ENCODE measurements around the gene ALKBH5.

Gene ALKBH5

DNA sequence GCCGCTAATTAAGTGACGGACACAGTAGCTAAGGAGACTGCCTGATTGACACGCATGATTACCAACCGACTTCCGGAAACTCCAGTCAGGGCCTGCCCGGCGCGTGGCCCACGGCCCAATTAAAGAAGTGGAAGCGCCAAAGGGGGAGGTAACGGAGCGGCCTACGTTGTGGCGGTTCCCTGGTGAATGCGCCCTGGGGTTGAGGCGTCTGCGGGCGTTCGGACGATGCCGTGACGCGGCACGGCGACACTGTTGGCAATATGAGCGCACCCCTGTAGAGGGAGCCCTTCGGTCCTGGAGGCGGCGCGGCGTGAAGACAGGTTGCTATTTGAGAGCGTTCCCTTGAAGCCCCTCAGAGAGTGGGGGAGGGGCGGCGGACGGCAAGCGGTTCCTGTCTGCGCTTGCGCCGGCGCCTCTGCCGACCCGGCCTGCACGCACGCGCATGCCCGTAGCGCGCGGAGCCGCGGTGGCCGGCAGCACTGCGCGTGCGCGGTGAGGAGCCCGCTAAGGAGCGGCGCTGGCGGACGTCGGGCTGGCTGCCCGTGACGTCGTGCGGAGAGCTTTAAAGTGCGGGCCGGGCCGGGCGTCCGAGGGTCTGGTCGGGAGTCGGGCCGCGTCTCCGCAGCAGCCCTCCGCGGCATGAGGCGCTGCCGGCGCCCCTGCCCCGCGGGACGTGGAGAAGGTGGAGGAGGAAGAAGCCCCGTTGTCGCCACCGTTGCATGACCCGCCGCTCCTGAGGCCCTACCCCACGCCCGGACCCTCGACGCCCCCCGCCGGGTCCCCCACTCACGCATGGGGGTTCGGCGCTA is at the start of gene ALKBH5:
Gene ALKBH5 (plus strand): TSS at position 495 of the 809 bp plus-strand sequence. CDS start 416 bp downstream, outside the sequence.
- DNase-seq, result peak; percentile 98

DNA sequence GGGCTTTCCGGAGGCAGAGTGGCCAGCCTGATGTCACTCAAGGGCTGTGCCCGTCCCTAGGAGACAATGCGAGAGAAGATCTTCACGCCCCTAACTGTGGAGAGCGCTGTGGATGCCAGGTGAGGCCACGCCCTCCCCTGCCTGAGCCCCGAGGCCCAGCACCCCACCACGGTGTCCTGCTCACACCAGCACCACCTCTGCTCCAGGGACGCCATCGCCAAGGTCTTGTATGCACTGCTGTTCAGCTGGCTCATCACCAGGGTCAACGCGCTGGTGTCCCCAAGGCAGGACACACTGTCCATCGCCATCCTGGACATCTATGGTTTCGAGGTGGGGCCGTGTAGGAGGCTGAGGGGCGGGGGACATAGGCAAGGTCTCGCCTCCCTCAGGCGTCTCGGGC is 47.3 kb upstream of the ALKBH5 start:
- DNase-seq, result no peak

DNA sequence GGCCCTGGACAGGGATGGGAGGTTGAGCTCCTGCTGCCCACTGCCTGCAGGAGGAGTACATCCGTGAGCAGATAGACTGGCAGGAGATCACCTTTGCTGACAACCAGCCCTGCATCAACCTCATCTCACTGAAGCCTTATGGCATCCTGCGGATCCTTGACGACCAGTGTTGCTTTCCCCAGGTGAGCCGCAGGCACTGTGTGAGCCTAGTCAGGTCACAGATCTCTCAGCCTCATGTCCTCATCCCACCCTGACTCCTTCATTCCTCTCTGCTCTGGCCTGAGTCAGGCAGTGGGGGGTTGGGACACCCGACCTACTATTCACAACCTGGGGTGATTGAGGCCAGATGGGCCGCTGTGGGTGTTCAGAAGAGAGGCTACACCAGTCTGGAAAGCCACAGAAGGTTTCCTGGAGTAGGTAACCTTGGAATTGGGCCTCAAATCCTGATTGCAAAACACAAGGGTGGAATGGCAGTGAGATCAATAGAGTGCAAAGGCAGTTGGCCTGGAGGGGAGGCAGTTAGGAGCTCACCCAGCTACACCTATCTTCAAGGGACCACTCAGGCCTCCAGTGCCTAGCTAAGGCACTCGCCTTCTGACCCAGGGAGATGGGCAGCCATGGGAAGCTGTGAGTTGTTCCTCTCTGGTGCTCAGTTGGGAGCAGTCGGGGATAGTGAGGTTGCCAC is 45.4 kb upstream of the ALKBH5 start:
- DNase-seq, result no peak

DNA sequence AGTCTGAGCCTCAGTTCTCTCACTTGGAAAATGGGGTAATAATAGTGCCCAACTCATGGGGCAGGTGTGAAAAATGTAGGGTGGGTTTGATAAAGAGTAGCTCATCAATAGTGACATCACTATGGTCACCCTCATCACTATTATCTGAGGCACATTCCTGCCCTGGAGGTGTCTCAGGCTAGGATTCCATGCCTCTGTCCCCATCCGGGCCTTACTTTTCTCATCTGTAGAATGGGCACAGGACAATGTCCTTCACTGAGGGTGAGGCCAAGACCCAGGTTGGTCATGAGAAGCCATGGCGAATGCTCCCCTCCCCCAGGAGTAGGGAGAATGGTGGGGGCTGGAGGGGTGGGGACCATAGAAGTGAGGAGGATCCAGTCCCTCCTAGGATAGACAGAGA is 44.5 kb upstream of the ALKBH5 start:
- no peak for DNase-seq

DNA sequence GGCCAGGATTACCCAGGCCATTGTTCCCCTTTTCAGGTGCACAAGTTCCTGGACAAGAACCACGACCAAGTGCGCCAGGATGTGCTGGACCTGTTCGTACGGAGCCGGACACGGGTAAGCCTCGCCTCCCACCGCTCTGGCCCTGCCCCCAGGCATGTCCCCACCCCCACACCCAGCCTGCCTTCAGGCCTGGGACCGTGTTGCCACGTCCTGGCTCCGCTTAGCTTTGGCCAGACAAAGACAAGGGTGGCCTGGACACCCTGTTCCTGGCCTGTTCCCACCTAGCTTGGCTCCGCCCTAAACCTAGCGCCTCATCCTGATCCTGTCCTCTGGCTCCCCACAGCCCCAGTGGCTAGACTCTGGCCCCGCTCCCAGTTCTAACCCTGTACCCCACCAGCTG is 44.1 kb upstream of the ALKBH5 start:
- no peak for DNase-seq

DNA sequence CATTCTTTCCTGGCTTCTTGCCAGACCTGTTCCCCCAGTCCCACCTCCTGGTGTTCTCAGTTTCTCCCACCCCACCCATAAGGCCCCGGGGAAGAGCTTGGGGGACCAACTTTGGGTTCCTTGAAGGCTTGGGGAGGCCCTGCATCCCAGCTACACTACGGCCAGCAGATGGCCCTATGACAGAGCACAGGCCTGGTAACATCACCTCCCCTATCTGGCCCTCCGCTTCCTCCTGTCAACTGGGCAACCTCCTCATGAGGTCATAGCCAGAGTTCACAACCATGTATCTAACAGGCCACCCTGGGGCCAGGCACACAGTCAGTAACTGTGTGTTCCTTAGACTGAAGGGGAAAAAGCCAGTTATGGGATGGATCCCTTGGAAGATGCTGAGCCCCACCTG is 43.7 kb upstream of the ALKBH5 start:
- DNase-seq, result no peak

DNA sequence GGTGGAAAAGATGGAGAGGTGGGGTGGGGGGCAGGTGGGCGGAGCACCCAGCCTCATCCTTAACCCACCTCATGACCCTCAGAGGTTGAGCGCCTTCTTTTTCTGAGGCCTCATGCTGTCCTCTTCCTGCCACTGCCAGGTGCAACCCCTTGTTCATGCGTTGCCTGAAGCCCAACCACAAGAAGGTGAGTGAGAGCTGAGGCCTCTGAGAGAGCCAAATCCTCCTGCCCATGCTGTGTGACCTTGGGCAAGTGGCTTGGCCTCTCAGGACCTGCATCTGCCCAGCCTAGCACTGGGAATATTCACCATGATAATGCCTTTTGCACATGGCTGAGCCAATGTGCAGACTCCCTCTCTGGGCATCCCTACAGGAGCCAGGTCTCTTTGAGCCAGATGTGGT is 43.0 kb upstream of the ALKBH5 start:
- no peak for DNase-seq

DNA sequence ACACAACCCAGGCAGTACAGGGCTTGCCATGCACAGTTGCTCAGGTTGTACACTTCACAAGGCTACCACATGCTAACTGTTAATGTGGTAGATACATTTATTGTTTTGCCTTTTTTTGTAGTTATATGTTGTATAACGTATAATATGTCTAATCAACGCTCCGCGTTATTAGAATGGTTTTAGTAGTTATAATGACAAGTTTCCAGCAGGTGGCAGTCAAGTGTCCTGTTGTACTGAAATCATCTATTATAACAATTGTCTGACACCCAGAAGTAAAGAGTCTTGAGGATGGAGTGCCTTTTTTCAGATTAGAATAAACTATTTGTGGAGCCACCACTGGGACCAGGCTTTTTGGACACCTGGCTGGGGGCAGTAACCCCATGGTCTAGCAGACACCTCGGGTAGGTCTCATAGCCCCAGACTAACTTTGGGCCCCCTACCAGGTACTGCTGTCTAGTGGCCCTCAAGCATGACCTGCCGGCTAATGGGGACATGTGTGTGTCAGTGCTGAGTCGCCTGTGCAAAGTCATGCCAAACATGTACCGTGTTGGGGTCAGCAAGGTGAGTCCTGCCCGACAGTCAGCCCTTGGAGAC is 42.3 kb upstream of the ALKBH5 start:
- peak; percentile 42 for DNase-seq

DNA sequence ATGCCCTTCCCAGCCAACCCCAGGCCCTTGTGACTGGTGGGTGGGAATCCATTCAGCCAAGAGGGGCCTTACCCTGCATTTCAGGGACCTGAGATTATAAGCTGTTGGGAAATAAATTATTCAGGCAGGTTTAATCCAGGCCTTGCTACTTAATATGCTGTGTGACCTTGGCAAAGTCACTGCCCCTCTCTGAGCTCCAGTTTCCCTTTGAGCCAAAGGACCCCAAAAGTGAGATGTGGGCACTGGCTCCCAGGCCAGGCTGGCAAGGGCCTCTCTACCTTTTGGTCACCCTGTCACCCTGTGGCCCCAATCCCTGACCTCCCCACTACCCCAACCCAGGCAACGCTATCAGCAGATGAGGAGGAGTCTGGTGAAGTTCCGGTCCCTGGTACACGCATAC is 41.2 kb upstream of the ALKBH5 start:
- DNase-seq, result no peak

DNA sequence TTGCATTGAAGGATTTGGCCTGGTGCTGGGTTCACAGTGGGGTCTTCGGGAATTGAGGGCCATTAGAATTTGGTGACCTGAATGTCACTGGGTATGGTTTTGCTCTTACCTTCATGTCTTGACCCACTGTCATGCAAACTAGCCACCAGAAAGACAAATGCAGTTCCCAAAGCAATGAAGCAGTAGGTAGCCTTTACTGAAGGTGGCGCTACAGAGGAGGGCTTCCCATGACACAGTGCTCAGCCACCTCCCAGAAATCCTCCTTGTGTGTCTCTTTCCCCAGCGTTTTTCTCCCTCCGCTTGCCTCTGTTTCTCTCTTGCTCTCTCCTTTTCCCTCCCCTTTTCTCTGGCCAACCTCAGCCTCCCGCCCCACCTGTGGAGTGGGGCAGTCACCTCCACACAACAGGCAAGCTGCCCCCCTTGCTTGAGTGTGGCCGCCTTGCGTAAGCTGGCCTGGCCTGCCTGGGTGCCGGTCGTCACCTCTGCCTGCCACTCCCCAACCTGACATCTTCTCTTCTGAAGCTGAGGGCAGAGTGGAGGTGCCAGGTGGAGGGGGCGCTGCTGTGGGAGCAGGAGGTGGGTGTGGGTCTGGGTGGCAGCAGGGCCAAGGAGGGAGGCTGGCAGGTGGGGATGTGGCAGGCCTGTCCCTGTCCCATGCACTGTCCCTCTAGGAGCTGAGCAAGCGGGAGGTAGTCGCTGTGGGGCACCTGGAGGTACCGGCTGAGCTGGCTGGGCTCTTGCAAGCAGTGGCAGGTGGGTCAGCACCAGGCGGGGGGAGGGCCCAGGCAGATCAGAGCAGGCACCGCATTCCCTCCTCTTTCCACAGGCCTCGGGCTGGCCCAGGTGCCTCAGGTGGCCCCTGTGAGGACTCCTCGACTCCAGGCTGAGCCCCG is 40.3 kb upstream of the ALKBH5 start:
- DNase-seq, result peak; percentile 20

DNA sequence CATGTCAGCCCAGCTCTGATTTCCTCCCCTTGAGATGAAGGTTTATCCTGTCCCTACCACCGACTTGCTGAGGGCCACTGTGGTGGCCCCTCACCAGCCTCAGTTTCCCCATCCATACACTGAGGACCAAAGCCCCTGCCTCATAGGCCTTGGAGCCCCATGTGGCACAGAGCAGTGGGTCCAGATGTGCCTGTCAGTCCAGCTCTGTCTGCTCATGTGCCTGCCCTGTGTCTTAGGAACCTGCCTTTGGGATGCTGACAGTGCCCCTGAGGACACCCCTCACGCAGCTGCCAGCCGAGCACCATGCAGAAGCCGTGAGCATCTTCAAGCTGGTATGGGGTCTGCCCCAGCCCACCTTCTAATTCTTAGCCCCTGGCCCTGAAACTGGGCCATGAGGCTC is 39.4 kb upstream of the ALKBH5 start:
- no peak for DNase-seq

DNA sequence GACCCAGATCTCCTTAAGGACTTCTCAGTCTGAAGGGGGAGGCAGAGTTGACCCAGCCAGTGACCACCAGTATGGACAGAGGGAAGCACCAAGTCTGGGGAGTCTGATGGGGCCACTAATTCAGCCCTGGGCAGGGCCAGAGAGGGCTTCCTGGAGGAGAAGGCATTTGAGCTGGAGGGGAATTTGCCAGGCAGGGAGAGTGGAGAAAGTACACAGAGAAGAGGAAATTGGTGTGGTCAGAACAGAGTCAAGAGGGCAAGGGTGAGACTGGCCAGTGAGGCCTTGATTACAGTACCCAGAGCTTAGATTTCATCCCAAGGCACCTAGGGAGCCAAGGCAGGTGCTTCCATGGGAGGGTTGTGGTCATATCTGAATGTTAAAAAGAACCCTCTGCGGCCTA is 38.8 kb upstream of the ALKBH5 start:
- no peak for DNase-seq

DNA sequence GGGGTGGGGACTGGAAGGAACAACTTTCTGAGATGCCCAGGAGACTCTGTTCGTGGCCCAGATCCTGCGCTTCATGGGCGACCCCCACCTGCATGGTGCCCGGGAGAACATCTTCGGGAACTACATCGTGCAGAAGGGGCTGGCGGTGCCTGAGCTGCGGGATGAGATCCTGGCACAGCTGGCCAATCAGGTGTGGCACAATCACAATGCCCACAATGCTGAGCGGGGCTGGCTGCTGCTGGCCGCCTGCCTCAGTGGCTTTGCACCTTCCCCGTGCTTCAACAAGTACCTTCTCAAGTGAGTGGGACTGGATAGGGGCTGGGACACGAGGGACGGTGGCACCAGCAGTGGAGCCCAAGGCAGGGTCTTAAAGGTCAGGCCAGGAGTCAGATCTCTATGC is 37.8 kb upstream of the ALKBH5 start:
- DNase-seq, result no peak

DNA sequence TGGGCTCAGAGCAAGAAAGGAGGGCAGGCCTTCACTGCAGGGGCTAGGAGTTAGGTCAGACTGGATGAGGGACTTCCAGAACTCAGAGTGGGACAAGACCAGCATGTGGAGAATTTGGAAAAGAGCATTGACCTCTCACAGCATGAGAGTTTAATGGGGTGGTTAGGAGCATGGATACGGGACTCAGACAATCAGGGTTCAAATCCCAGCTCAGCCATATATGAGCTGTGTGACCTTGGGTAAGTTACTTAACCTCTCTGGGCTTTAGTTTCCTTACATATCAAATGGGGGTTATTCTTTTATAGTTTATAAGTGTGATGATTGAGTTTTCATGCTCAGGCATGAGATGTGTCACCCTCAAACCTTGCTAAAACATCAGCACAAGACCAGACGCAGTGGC is 37.4 kb upstream of the ALKBH5 start:
- DNase-seq, result no peak

DNA sequence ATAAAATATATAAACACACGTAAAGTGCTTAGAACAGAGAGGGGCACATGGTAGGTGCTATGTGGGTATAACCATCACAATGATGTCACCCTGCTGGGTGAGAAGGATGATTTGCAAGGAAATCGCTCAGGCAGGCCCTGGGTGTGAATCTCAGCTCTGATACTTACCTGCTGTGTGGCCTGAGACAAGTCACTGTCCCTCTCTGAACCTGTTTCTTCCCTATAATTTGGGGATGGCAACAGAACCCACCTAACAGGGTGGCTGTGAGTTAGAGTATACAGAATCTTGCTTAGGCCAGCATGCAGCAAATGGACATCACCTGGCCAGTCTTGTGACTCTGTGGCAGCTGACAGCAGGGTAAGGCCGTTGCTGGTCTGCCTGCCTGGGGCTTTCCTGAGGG is 36.6 kb upstream of the ALKBH5 start:
- no peak for DNase-seq

DNA sequence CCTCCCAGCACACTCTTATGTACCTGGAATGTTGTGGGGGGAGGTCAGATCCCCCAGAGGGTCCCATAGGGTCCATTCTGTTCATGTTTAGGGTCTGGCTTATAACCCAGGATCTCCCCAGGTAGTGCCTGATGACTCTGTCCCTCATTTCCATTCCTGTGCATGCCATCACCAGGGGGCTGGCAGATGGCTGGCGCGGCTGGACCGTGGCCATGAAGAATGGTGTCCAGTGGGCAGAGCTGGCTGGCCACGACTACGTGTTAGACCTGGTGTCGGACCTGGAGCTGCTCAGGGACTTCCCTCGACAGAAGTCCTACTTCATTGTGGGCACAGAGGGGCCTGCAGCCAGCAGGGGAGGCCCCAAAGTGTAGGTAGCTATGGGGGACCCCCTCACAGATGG is 35.0 kb upstream of the ALKBH5 start:
- DNase-seq, result no peak

DNA sequence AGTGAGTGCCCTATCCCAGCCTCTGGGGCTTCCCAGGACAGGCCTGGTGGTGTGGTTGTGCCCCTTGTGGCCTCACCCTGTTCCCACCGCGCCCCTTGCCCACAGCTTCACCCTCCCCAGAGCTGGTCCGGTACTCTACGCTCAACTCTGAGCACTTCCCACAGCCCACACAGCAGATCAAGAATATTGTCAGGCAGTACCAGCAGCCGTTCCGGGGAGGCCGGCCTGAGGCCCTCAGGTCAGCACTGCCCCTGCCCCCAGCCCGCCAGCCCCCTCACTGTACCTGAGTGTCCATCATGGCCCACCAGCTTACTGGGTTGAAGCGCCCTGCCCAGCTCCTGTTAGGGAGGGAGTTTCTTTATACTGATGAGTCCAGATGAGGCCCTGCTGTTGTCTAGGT is 32.3 kb upstream of the ALKBH5 start:
- DNase-seq, result no peak

DNA sequence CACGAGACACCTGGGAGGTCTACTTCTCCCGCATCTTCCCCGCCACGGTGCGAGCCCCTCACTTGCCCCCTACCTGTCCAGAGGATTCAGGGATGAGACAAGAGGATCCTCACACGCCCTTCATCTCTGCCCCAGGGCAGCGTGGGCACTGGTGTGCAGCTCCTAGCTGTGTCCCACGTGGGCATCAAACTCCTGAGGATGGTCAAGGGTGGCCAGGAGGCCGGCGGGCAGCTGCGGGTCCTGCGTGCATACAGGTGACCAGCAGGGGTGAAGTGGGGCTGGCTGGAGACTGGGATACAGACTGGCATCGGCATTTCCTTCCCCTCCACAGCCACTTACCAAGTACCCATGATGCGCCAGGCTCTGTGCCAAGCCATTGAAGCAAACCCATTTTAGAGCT is 28.4 kb upstream of the ALKBH5 start:
- DNase-seq, result no peak

DNA sequence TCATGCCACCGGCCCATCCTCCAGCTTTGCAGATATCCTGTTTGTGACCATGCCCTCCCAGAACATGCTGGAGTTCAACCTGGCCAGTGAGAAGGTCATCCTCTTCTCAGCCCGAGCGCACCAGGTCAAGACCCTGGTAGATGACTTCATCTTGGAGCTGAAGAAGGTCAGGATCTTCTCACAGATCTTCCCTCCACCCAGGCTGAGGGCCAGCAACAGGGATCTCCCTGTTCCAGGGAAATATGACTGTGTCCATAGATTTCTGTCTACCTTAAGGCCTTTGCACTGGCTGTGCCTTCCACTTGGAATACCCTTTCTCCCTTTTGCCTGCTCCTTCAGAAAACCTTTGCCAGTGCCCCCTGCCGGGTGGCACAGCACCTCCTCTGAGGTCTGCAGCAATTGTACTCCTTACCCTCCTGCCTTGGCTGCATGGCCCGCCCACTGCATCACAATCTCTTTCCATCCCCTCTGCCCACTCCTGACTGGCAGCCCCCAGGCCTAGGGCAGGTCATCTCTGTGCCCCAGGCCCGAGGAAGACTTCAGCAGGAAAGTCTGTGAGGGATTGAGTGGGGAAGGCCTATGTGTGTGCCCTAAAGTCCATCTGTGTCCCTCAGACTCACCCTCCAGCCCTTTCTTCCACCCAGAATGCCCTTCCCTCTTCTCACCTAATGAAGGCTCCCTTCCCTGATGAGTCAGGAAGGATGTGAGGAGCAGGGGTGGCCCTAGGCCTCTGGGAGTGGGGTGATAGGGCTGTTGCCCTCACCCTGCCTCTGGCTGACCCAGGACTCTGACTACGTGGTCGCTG is 27.3 kb upstream of the ALKBH5 start:
- no peak for DNase-seq

DNA sequence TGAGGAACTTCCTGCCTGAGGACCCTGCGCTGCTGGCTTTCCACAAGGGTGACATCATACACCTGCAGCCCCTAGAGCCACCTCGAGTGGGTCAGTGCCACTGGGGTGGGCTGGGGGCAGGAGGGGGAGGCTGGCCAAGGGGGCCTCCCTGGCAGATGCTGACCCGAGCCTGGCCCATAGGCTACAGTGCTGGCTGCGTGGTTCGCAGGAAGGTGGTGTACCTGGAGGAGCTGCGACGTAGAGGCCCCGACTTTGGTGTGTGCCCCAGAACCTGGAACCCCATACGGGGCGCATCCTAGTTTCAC is 26.7 kb upstream of the ALKBH5 start:
- no peak for DNase-seq

DNA sequence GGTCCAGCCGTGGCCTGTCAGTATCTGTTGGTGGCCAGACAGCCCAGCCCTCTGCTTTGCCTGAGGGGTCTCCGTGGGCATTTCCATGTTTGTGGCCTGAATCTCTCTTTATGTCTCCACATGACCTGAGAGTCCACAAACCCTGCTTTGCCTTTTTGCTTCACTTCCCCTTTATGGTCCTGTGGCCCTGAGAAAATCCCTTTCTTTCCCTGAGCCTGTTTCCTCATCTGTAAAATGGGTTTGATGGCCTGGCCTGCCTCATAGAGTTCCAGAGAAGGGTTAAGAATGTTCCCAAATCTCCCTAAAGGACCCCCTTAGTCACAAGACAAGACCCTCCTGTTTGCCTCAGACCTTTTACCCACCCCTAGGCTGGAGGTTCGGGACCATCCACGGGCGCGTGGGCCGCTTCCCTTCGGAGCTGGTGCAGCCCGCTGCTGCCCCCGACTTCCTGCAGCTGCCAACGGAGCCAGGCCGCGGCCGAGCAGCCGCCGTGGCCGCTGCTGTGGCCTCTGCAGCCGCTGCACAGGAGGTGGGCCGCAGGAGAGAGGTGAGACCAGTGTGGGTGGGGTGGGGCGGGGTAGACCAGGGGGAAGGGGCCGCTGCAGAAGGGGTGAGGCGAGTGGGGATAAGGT is 26.2 kb upstream of the ALKBH5 start:
- DNase-seq, result no peak

DNA sequence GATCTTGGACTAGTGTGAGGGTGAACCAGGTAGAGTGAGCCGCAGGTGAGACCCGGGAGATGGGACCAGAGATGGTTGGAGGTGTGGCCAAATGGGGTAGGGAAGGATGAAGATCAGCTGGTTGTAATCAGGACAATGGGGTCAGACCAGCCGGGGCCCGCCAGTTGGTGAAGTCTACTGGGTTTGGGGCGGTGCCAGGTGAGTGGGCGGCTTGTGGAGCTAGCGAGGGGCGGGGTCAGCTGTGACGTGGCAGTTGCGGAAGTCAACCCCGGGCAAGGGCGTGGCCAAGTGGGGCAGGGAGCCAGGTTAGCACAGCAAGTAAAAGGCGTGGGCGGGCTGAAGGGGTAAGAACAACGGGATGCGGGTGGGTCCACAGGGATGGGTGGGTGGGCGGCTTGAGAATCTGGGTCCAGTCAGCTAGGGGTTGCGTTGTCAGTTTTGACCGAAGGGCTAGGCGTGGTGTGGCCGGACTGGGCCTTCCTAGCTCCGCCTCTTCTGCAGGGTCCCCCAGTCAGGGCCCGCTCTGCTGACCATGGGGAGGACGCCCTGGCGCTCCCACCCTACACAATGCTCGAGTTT is 25.5 kb upstream of the ALKBH5 start:
- DNase-seq, result peak; percentile 78
